T-helper 2 cell treated with Interferon-gamma antibody and Interleukin-4, amounts not matched to agents 5 μg/mL and 100 μg/mL, for 36 hours (primary cell): ENCODE measurements around the gene SLC22A2.

ENCODE experiments used
- DNase-seq: peaks from one replicate; pipeline ENCODE4 v3.0.0; 2021; ENCODE audit warnings: low spot score
- H3K27ac Mint-ChIP-seq: one replicate; pipeline ENCODE4 v1.8.0; 2021; ENCODE audit warnings: mild to moderate bottlenecking, mixed read lengths
- H3K27me3 Mint-ChIP-seq: one replicate; pipeline ENCODE4 v1.8.0; 2021; ENCODE audit warnings: low read depth, mixed read lengths
- H3K36me3 Mint-ChIP-seq: one replicate; pipeline ENCODE4 v1.8.0; 2021; ENCODE audit warnings: low read depth, mixed read lengths
- H3K4me1 Mint-ChIP-seq: one replicate; pipeline ENCODE4 v1.8.0; 2021; ENCODE audit warnings: low read depth, mixed read lengths
- H3K4me3 Mint-ChIP-seq: one replicate; pipeline ENCODE4 v1.8.0; 2022; ENCODE audit warnings: mild to moderate bottlenecking, moderate library complexity, mixed read lengths
- H3K9me3 Mint-ChIP-seq: one replicate; pipeline ENCODE4 v1.8.0; 2021; ENCODE audit warnings: mixed read lengths

SLC22A2 gene

DNA sequence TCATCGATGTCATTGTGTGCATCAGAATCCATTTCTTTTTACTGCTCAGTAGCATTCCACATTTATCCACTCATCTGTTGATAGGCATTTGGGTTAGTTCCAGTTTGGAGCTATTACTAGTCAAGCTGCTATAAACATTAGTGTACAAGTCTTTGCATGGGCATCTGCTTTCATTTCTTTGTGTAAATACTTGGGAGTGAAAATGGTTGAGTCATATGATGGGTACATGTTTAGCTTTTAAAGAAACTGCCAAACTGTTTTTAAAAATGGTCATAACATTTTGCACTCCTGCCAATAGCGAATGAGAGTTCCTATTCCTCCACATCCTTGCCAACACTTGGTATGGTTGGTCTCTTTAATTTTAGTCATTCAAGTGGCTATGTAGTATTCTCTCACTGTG lies 21.2 kb upstream of the SLC22A2 start:
- H3K27me3 Mint-ChIP-seq = peaks cover 9% of the 10 kb centered on the region
- no peak overlapping the region for H3K27ac Mint-ChIP-seq

DNA sequence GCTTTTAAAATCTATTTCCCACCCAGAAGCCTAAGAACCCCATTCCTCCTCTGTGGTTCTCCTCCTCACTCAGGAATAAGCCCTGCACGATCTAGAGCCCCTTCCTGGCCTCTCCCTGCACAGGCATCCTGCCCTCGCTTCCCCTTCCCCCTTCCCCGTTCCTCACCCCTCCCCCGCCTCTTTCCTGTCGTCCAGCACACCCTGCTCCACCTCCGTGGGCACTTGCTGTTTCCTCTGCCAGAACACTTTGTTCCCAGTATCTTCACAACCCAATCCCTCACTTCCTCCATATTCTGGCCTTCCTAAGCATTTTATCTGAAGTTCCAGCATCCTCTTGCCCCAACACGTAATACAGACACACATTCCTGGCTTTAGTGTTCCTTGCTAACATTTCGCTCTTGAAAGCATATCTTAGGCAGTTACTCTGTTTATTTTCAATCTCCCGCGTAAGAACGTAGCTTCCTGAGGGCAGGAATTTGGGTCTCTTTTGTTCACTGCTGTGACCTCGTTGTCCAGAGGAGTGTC lies 20.2 kb upstream of the SLC22A2 start:
- Mint-ChIP-seq H3K36me3 (no peaks in the 10 kb centered on the region), H3K4me3 (no peak overlapping the region), H3K27ac (no peak overlapping the region)

More for the DNA sequence above, 21.2 kb upstream of the SLC22A2 start:
- no peaks in the 10 kb centered on the region for H3K9me3 Mint-ChIP-seq
- no peak for DNase-seq
- H3K4me3 Mint-ChIP-seq = no peak overlapping the region
- H3K36me3 Mint-ChIP-seq = no peaks in the 10 kb centered on the region
- no peaks in the 10 kb centered on the region for H3K4me1 Mint-ChIP-seq

DNA sequence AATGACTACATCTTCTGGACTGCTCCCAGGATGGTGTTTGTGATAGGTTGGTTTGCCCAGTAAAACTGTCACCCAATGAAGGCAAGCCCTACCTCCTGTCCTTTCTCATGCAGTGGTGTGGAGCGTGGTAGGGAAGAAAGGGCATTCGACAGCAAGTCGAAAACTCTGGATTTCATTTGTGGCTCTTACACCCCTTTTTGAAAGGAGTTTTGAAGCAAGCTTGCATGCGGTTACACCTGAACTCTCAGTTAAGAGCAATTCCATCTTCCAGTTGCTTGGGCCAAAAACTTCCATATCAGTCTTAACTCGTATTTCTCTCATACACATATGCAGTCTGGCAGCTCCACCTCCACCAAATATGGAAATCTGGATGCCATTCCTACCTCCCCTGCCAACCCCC lies 19.7 kb upstream of the SLC22A2 start:
- H3K9me3 Mint-ChIP-seq = no peaks in the 10 kb centered on the region

More for the DNA sequence above, 20.2 kb upstream of the SLC22A2 start:
- H3K27me3 Mint-ChIP-seq = peaks cover 6% of the 10 kb centered on the region
- H3K4me1 Mint-ChIP-seq = no peaks in the 10 kb centered on the region
- no peak for DNase-seq
- H3K9me3 Mint-ChIP-seq = no peaks in the 10 kb centered on the region

DNA sequence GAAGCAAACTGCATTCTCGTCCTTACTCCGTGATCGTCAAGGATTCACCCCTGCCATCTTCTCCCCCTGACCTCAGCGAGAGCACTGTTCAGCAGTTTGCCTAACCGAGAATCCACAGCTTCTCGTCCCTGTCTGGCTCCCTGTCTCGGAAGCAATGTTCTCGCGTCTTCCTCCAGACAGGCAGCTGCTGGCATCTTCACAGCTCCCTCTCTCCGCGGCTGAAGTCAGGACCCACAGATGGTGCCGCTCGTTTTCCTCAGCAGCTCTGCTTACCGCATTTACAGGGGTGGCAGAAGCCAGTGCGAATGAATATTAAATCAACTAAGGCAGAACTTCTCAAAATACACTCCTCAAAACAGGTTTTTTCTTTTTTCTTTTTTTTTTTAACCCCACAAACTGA lies 18.9 kb upstream of the SLC22A2 start:
- Mint-ChIP-seq H3K27ac (no peak overlapping the region), H3K36me3 (no peaks in the 10 kb centered on the region), H3K27me3 (peaks cover 5% of the 10 kb centered on the region), H3K4me1 (no peaks in the 10 kb centered on the region), H3K9me3 (no peaks in the 10 kb centered on the region), H3K4me3 (no peak overlapping the region)
- DNase-seq = no peak

More for the DNA sequence above, 19.7 kb upstream of the SLC22A2 start:
- Mint-ChIP-seq H3K36me3 (no peaks in the 10 kb centered on the region), H3K27me3 (peaks cover 4% of the 10 kb centered on the region), H3K4me3 (no peak overlapping the region), H3K4me1 (no peaks in the 10 kb centered on the region), H3K27ac (no peak overlapping the region)
- no peak for DNase-seq

DNA sequence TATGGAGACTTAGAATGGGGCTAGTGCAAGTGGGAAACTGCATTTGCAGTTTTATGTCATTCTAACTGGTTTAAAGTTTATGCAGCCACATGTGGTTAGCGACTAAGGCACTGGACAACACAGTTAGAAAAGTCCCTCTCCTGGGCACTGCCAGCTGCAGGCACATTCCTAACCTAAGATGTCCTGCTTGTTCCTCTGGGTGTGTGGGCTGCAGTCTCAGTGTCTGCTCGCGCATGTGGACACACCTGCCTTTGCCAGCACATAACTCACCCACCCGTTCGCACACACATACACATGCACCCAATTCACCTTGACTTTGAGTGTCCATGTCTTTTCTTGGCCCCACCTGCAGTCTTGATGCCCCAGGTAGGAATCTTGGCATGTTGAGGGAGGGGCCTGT lies 18.5 kb upstream of the SLC22A2 start:
- Mint-ChIP-seq H3K4me1 (no peaks in the 10 kb centered on the region), H3K36me3 (no peaks in the 10 kb centered on the region), H3K4me3 (no peak overlapping the region), H3K27me3 (peaks cover 2% of the 10 kb centered on the region), H3K9me3 (no peaks in the 10 kb centered on the region), H3K27ac (no peak overlapping the region)
- no peak for DNase-seq

DNA sequence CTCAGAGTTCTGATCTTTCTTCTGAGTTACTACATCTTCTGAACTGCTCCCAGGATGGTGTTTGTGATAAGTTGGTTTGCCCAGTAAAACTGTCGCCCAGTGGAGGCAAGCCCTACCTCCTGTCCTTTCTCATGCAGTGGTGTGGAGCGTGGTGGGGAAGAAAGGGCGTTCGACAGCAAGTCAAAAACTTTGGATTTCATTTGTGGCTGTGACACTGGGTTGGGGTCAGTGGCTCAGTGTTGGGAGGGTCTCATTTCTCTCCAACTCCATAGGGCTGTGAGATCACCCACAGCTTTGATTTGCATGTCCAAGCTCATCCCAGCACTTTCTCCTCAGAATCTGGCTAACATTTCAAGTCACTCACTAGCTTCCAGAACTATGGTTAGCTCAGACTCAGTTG lies 17.5 kb upstream of the SLC22A2 start:
- H3K4me3 Mint-ChIP-seq = no peak overlapping the region
- DNase-seq = no peak
- no peaks in the 10 kb centered on the region for H3K9me3 Mint-ChIP-seq
- H3K27me3 Mint-ChIP-seq = peaks cover 2% of the 10 kb centered on the region
- no peaks in the 10 kb centered on the region for H3K36me3 Mint-ChIP-seq
- no peaks in the 10 kb centered on the region for H3K4me1 Mint-ChIP-seq
- no peak overlapping the region for H3K27ac Mint-ChIP-seq

DNA sequence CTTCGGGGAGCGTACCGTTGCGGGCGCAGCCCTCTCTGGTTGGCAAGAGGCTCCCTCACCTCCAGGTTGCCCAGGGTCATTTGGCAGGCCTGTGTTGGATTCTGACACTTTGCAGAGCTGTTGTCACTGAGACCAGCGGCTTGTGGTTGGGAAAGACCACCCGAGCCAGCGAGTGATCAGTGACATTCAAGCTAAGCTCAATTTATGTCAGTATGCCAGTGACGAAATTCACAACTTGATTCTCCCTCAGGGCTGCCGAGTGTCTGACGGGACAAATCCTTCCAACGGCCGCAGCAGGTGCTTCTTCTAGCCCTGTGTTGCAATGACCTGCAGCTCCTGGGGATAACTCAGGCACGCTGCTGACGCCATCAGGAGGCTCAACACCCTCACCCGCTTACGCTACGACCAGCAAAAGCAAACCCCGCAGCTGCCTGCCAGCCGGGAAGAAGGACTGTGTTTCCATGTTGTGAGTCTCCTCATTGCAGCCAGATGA lies 16.9 kb upstream of the SLC22A2 start:
- no peak overlapping the region for H3K27ac Mint-ChIP-seq
- DNase-seq = no peak

DNA sequence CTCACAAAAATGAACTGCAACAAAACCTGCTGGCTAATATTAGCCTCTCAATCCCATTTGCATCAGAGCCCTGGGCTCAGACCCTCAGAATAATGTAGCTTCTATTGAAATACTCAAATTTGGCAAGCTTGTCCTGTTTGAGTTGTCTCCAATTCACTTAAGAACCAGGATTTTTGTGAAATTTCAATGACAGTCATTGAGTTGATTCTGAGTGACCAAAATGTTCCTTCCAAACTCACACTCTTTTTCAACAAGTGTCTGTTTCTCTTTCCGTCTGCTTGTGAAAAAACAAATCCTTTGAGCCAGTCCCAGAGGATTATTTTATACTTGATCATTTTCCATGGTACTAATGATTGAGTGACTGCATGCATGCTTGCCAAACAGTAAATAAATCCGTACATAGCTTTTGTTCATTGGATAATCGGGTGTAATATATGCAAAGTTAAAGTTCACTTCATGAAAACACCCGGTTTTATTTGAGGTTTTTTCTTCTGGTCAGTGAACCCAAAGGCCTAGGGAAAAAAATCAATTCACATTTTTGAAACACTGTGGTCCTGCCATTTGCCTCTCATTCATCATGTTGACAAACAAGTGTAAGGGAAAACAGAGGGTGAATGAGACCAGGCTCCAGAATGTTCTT lies 16.4 kb upstream of the SLC22A2 start:
- Mint-ChIP-seq H3K9me3 (no peaks in the 10 kb centered on the region), H3K4me1 (no peaks in the 10 kb centered on the region), H3K27me3 (peaks cover 4% of the 10 kb centered on the region), H3K36me3 (no peaks in the 10 kb centered on the region), H3K4me3 (no peak overlapping the region), H3K27ac (no peak overlapping the region)
- no peak for DNase-seq

More for the DNA sequence above, 16.9 kb upstream of the SLC22A2 start:
- Mint-ChIP-seq H3K4me3 (no peak overlapping the region), H3K27me3 (peaks cover 2% of the 10 kb centered on the region), H3K9me3 (no peaks in the 10 kb centered on the region), H3K36me3 (no peaks in the 10 kb centered on the region), H3K4me1 (no peaks in the 10 kb centered on the region)

DNA sequence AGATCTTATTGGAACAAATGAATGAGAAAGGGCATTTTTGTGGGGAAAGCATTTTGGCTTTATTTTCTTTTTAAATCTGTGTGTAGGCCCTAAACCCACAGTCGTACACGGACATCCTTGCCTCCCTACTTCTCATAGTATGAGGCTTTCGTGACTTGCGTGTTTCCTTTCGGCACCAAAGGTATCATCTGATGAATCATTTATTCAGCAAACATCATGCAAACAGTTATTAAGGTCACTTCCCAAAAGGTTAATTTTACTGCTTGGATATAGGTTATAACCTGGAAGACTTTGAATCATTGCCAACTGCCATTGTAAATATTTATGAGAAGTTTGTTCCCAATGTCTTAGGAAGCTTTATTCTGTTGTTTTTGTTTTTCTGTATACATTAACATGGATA lies 15.1 kb upstream of the SLC22A2 start:
- no peak overlapping the region for H3K27ac Mint-ChIP-seq
- no peak overlapping the region for H3K4me3 Mint-ChIP-seq
- H3K27me3 Mint-ChIP-seq = peaks cover 4% of the 10 kb centered on the region
- no peak for DNase-seq
- H3K36me3 Mint-ChIP-seq = no peaks in the 10 kb centered on the region
- H3K9me3 Mint-ChIP-seq = no peaks in the 10 kb centered on the region
- no peaks in the 10 kb centered on the region for H3K4me1 Mint-ChIP-seq

DNA sequence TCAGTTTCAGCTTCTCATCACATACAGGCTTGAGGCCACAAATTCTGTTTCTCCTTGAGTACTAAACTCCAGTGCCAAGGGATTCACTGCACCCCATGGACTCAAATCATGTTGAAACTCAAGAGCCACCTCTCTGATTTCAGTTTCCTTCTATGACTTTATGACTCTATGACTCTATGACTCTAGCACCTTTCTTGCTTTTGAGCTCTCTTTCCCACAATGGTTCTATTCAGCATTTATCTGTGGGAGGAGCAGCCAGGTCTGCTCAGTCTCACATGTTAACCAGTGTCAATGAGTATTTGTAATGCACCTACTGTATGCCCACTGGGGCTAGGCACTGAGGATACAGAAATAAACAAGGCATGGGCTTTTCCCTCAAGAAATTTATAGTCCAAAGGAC lies 14.6 kb upstream of the SLC22A2 start:
- Mint-ChIP-seq H3K27ac (no peak overlapping the region), H3K9me3 (no peaks in the 10 kb centered on the region), H3K36me3 (no peaks in the 10 kb centered on the region), H3K27me3 (peaks cover 4% of the 10 kb centered on the region), H3K4me3 (no peak overlapping the region), H3K4me1 (no peaks in the 10 kb centered on the region)
- DNase-seq = no peak

DNA sequence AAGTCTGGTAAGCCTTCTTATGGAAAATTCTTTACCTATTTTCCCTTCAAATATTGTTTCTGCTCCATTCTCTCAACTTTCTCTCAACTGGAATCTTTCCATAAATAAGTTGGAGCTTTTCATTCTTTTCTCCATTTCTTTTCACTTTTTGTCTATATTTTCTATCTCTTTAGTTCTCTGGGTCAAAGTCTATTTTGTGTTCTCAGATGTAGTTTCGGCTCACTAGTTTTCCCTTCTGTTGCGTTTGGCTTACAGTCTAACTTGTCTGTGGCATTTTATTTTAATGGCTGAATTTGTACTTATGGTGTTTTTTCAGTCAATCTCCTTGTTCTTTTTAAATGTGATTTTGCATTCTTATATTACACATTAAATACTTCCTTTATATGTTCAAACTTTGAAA lies 14.1 kb upstream of the SLC22A2 start:
- no peaks in the 10 kb centered on the region for H3K4me1 Mint-ChIP-seq
- H3K36me3 Mint-ChIP-seq = no peaks in the 10 kb centered on the region
- H3K4me3 Mint-ChIP-seq = no peak overlapping the region
- H3K27me3 Mint-ChIP-seq = peaks cover 4% of the 10 kb centered on the region
- no peak for DNase-seq
- H3K9me3 Mint-ChIP-seq = no peaks in the 10 kb centered on the region
- H3K27ac Mint-ChIP-seq = no peak overlapping the region

DNA sequence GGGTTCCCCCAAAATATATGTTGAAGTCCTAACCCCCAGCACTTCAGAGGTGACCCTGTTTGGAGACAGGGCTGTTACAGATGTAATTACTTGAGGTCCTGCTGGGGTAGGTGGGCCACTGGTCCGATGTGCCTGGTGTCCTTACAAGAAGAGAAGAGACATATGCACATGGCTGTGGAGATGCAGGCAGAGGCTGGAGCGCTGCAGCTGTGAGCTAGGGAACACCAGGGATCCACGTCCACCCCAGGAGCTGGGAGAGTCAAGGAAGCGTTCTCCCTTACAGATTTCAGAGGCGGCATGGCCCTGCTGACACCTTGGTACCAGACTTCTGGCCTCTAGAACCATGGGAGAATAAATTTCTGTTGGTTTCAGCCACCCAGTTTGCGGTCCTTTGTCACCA lies 11.7 kb upstream of the SLC22A2 start:
- no peak for DNase-seq
- no peaks in the 10 kb centered on the region for H3K36me3 Mint-ChIP-seq
- H3K4me1 Mint-ChIP-seq = peaks cover 9% of the 10 kb centered on the region
- H3K4me3 Mint-ChIP-seq = no peak overlapping the region
- peaks cover 4% of the 10 kb centered on the region for H3K27me3 Mint-ChIP-seq
- H3K9me3 Mint-ChIP-seq = no peaks in the 10 kb centered on the region
- H3K27ac Mint-ChIP-seq = no peak overlapping the region

DNA sequence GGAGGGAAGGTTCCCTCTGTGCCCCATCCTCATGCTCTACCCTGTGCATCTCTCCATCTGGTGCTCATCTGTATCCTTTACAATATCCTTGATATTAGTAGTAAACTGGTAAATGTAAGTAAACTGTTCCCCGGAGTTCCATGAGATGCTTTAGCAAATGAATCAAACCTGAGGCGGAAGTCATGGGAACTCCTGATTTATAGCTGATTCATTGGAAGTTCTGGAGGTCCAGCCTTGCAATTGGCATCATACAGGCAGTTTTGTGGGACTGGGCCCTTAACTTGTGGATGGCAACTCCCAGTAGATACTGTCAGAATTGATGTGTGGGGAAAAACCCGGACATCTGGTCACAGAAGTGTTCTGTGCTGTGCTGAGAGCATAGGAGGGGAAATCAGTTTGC lies 11.2 kb upstream of the SLC22A2 start:
- H3K4me1 Mint-ChIP-seq = peaks cover 9% of the 10 kb centered on the region
- no peak for DNase-seq
- no peaks in the 10 kb centered on the region for H3K9me3 Mint-ChIP-seq
- no peak overlapping the region for H3K27ac Mint-ChIP-seq
- H3K4me3 Mint-ChIP-seq = no peak overlapping the region
- no peaks in the 10 kb centered on the region for H3K36me3 Mint-ChIP-seq
- H3K27me3 Mint-ChIP-seq = peaks cover 4% of the 10 kb centered on the region

DNA sequence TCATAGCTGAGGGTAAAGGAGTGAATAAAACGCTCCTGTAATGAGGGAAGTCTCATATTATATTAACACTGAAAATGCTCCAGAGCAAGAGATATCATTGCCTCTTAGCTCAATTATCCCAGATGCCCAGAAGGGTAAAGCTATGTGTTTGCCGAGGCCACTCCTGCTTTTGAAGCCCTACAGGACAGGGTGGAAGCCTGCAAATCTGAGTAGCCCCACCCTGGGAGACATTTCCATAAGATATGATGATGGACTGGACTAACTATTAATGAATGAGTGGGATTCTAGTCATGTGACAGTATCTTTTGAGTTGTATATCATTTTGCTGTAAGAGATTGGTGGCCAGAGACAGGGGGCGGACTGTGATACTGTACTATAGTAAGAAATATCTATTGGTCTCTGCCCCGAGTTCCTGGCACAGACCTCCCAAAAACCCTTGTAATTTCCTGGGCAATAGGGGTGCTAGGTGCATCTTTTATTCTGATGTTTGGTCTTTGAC lies 10.5 kb upstream of the SLC22A2 start:
- no peak overlapping the region for H3K27ac Mint-ChIP-seq
- no peaks in the 10 kb centered on the region for H3K36me3 Mint-ChIP-seq
- peaks cover 8% of the 10 kb centered on the region for H3K27me3 Mint-ChIP-seq
- no peak overlapping the region for H3K4me3 Mint-ChIP-seq
- H3K4me1 Mint-ChIP-seq = peaks cover 9% of the 10 kb centered on the region
- DNase-seq = no peak
- no peaks in the 10 kb centered on the region for H3K9me3 Mint-ChIP-seq

DNA sequence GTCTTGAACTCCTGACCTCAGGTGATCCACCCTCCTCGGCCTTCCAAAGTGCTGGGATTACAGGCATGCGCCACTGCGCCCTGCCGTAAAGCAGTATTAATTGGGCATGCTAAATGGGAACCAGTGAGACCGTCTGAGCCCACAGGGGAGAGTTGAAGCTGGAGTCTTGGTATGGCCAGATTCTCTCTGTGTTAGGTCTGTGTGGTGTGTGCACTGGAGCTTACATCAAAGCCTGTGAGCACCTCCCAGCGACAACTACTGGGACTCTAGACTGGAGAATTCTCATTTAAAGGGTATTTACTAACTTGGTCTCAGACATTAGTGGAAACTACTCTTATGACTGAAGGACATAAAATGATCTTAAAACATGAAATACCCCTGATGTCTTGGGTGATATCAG lies 8.5 kb upstream of the SLC22A2 start:
- Mint-ChIP-seq H3K9me3 (no peaks in the 10 kb centered on the region), H3K4me3 (no peak overlapping the region), H3K4me1 (peaks cover 9% of the 10 kb centered on the region), H3K27ac (no peak overlapping the region), H3K36me3 (no peaks in the 10 kb centered on the region), H3K27me3 (peaks cover 5% of the 10 kb centered on the region)
- no peak for DNase-seq
